LHCN-M2 (cell line): ENCODE measurements around the gene APBB2. TPM values are rescaled to one million over a fixed set of nuclear protein-coding genes. Genes with fewer than 3 reads are reported as not detected.

Source experiments
- DNase-seq: peaks from one replicate; pipeline ENCODE4 v3.0.0-alpha.2; 2012; ENCODE audit warnings: low read depth
- total RNA-seq: library from RNA; depleted of rRNA; stranded (reverse); fragments of >200 nt; gene quantifications from 2 replicates; pipeline ENCODE4 v1.2.3, GENCODE V29; 2014

The APBB2 gene
- total RNA-seq, 1 experiment from 2014 or later: 109 TPM

- DNase-seq: no peak
Observed at GRCh38 chr4:41196633-41197332, 17.6 kb downstream of the APBB2 start.

- DNase-seq: no peak
Observed at GRCh38 chr4:41192136-41192535, 22.2 kb downstream of the APBB2 start.

GRCh38 chr4:41189666-41190065 lies 24.7 kb downstream of the APBB2 start:
- no peak for DNase-seq

- no peak for DNase-seq
Observed at GRCh38 chr4:41189076-41189475, 25.3 kb downstream of the APBB2 start.

GRCh38 chr4:41185614-41186592 lies 28.4 kb downstream of the APBB2 start:
- no peak for DNase-seq

- no peak for DNase-seq
Observed at GRCh38 chr4:41184009-41184408, 30.3 kb downstream of the APBB2 start.

- no peak for DNase-seq
Observed at GRCh38 chr4:41183021-41183553, 31.3 kb downstream of the APBB2 start.

GRCh38 chr4:41181037-41181436 lies 33.3 kb downstream of the APBB2 start:
- no peak for DNase-seq

- no peak for DNase-seq
Observed at GRCh38 chr4:41179498-41180195, 34.7 kb downstream of the APBB2 start.

- DNase-seq: peak; percentile 93
Observed at GRCh38 chr4:41178372-41179370, 35.7 kb downstream of the APBB2 start.

- peak; percentile 92 for DNase-seq
Observed at GRCh38 chr4:41177016-41177415, 37.3 kb downstream of the APBB2 start.

- DNase-seq: peak; percentile 73
Observed at GRCh38 chr4:41176340-41176739, 38.0 kb downstream of the APBB2 start.

- DNase-seq: no peak
Observed at GRCh38 chr4:41175794-41176193, 38.5 kb downstream of the APBB2 start.

GRCh38 chr4:41174444-41174843 lies 39.9 kb downstream of the APBB2 start:
- no peak for DNase-seq

GRCh38 chr4:41172786-41173185 lies 41.6 kb downstream of the APBB2 start:
- DNase-seq: no peak

GRCh38 chr4:41169256-41169800 lies 45.0 kb downstream of the APBB2 start:
- no peak for DNase-seq

- no peak for DNase-seq
Observed at GRCh38 chr4:41167191-41167590, 47.2 kb downstream of the APBB2 start.

GRCh38 chr4:41164405-41164804 lies 49.9 kb downstream of the APBB2 start:
- DNase-seq: no peak

GRCh38 chr4:41161355-41161754 lies 53.0 kb downstream of the APBB2 start:
- no peak for DNase-seq

- peak; percentile 82 for DNase-seq
Observed at GRCh38 chr4:41160856-41161255, 53.5 kb downstream of the APBB2 start.
